Karpas-422 (cell line): ENCODE measurements around the gene PRM3. TPM values are rescaled to one million over a fixed set of nuclear protein-coding genes. Genes with fewer than 3 reads are reported as not detected.

Experiments
- DNase-seq: peaks from one replicate; pipeline ENCODE4 v3.0.0-alpha.2; 2015
- H2AFZ ChIP-seq: fragments of 200-600 bp; sonication (generic); 2 replicates; pipeline ENCODE4 v1.6.1; 2014; ENCODE audit warnings: antibody characterized with exemption, low read length, mixed read lengths
- H3K27ac ChIP-seq: fragments of 200-600 bp; sonication (generic); 2 replicates; pipeline ENCODE4 v1.5.1; 2014; ENCODE audit warnings: mild to moderate bottlenecking, low read length, moderate library complexity
- H3K27me3 ChIP-seq: fragments of 200-600 bp; sonication (generic); 2 replicates; pipeline ENCODE4 v1.6.1; 2014; ENCODE audit warnings: low read length, mixed read lengths
- H3K36me3 ChIP-seq: fragments of 200-600 bp; sonication (generic); 2 replicates; pipeline ENCODE4 v1.6.1; 2014; ENCODE audit warnings: low read length, mixed read lengths; ENCODE audit not compliant: insufficient read depth
- H3K4me1 ChIP-seq: fragments of 200-600 bp; sonication (generic); 2 replicates; pipeline ENCODE4 v1.6.1; 2014; ENCODE audit warnings: mild to moderate bottlenecking, low read length, mixed read lengths
- H3K4me2 ChIP-seq: fragments of 200-600 bp; sonication (generic); 2 replicates; pipeline ENCODE4 v1.6.1; 2014; ENCODE audit warnings: low read length, low read depth, mild to moderate bottlenecking; ENCODE audit not compliant: poor library complexity, severe bottlenecking
- H3K4me3 ChIP-seq: fragments of 200-600 bp; sonication (generic); 2 replicates; pipeline ENCODE4 v1.5.1; 2014; ENCODE audit warnings: mild to moderate bottlenecking, antibody characterized with exemption, low read length, mixed read lengths
- H3K79me2 ChIP-seq: fragments of 200-600 bp; sonication (generic); 2 replicates; pipeline ENCODE4 v1.6.1; 2014; ENCODE audit warnings: mild to moderate bottlenecking, low read length, mixed read lengths
- H3K9ac ChIP-seq: fragments of 200-600 bp; sonication (generic); 2 replicates; pipeline ENCODE4 v1.6.0; 2014; ENCODE audit warnings: low read length
- H3K9me2 ChIP-seq: fragments of 200-600 bp; sonication (generic), shearing (Covaris generic); replicated peaks from 2 replicates; pipeline ENCODE4 v1.6.0; 2014; ENCODE audit warnings: mild to moderate bottlenecking, low read length, moderate library complexity; ENCODE audit not compliant: insufficient read depth
- H3K9me3 ChIP-seq: fragments of 300-700, 200-600 bp; sonication (generic); 2 replicates; pipeline ENCODE4 v1.6.1; 2014; ENCODE audit warnings: low read length, mixed read lengths
- H4K20me1 ChIP-seq: fragments of 200-600 bp; sonication (generic); 2 replicates; pipeline ENCODE4 v1.6.1; 2014; ENCODE audit warnings: mild to moderate bottlenecking, antibody characterized with exemption, low read length, low read depth; ENCODE audit not compliant: insufficient read depth
- total RNA-seq: library from RNA; depleted of rRNA; stranded (reverse); fragments of >200 nt; shearing (Covaris generic); gene quantifications from 2 replicates; pipeline ENCODE4 v1.2.3, GENCODE V29; 2014; ENCODE audit warnings: low replicate concordance

Gene PRM3
- total RNA-seq, 1 experiment from 2014 or later = not detected

DNA sequence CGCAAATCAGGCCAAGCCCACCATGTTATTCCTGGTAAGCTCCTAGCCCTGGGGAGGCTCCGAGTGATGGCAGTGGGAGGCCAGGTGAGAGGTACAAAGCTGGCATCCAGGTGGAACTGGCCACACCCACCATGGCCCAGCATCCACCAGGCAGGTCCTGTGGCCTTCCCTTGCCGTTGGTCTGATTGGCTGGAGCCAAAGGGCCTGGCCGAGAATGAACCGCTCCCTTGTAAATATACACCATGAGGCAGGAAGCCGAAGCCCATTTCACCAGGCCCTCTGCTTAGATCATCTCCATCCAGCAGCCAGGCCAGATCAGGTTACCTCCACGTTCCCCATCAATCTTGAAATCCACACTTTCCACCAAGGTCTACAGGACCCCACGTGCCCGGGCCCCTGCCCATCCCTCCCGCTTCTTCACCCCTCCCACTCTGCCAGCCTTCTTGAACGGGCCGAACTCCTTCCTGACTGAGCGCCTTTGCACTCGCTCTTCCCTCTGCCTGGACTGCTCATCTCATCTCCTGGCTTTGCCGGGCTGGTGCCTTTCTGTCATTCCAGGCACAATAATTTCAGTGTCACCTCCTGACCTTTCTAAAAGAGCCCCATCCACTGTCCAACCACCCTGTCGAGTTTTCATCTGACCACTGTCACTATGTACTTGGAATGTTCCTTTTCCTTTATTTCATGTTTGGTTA lies 23.2 kb downstream of the PRM3 start:
- H3K36me3 ChIP-seq = no peaks in the 10 kb centered on the region
- peaks cover 8% of the 10 kb centered on the region; the same call in 1 of the 2 replicates for H4K20me1 ChIP-seq
- no peak overlapping the region for H3K9ac ChIP-seq
- no peaks in the 10 kb centered on the region for H3K79me2 ChIP-seq
- H3K27ac ChIP-seq = no peak overlapping the region
- no peaks in the 10 kb centered on the region for H3K9me3 ChIP-seq
- H3K27me3 ChIP-seq = no peaks in the 10 kb centered on the region
- no peak overlapping the region for H2AFZ ChIP-seq
- peaks cover 60% of the 10 kb centered on the region for H3K4me1 ChIP-seq
- no peaks in the 10 kb centered on the region for H3K9me2 ChIP-seq
- H3K4me3 ChIP-seq = no peak overlapping the region
- DNase-seq = peak; percentile 45
- H3K4me2 ChIP-seq = no peak overlapping the region

DNA sequence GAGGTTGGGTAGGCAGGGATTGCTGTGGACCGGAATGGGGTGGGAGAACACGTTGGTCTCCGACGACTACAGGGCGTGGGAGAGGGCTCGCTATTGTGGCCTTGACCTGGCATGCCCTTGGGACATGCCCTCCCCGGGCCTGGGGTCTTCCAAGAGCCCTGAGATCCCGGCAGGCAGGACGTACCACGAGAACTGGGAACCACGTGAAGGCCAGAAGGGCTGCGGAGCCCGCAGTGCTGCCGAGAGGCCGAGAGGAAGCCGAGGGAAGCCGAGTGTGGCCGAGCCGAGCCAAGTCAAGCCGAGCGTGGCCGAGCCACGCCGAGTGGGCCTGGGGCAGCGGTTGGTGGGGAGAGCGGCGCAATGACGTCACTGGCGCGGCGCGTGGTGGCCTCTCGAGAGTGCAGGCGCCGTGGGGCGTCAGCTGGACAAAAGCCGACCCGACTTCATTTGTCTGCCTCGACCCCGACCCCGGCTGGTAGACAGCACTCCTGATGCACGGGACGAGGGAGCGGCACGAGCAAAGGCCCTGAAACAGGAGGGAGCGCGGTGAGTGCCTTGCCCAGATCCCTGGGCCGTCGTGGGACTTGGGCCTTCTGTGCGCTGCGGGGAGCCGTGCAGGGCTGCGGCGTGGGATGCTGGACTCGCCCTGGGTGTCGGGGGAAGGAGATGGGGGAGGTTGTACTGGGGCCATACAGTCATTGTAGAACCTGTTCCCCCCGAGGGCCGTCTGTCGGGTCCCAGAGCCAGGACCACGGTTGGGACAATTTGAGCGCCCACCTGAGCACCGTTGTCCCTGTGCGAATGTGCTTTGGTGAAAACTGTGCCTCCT lies 24.0 kb downstream of the PRM3 start:
- Histone ChIP-seq H4K20me1 (peaks cover 8% of the 10 kb centered on the region; the same call in 1 of the 2 replicates), H3K4me3 (no peak overlapping the region), H3K9me3 (no peaks in the 10 kb centered on the region), H2AFZ (no peak overlapping the region), H3K27me3 (no peaks in the 10 kb centered on the region), H3K79me2 (no peaks in the 10 kb centered on the region), H3K9me2 (no peaks in the 10 kb centered on the region), H3K4me2 (peak overlapping the region; percentile 42), H3K27ac (no peak overlapping the region), H3K4me1 (peaks cover 52% of the 10 kb centered on the region), H3K9ac (no peak overlapping the region), H3K36me3 (no peaks in the 10 kb centered on the region)
- DNase-seq = no peak

DNA sequence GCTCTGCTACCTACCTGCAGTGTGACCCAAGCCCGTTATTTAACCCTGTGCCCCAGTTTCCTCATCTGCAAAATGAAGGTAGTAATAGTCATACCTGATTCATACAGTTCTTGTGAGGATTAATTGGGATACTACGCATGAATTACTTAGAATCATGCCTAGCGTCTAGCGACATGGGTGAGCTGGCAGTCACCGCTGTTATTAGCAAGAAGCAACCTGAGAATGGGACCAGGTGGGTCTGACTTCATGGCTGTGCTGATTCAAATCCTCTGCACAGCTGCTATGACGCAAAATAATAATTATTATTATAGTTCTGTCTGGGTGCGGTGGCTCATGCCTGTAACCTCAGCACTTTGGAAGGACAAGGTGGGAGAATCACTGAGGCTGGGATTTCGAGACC lies 25.3 kb downstream of the PRM3 start:
- Histone ChIP-seq H3K36me3 (no peaks in the 10 kb centered on the region), H3K79me2 (no peaks in the 10 kb centered on the region), H3K9me2 (no peaks in the 10 kb centered on the region), H3K27ac (peak overlapping the region; percentile 76), H3K4me3 (peak overlapping the region; percentile 22; the same call in 1 of the 2 replicates), H3K4me1 (peaks cover 39% of the 10 kb centered on the region), H3K27me3 (no peaks in the 10 kb centered on the region), H3K9ac (no peak overlapping the region), H2AFZ (no peak overlapping the region), H3K4me2 (peak overlapping the region; percentile 42), H4K20me1 (peaks cover under 1% of the 10 kb centered on the region; the same call in 1 of the 2 replicates), H3K9me3 (no peaks in the 10 kb centered on the region)
- DNase-seq = peak; percentile 83

DNA sequence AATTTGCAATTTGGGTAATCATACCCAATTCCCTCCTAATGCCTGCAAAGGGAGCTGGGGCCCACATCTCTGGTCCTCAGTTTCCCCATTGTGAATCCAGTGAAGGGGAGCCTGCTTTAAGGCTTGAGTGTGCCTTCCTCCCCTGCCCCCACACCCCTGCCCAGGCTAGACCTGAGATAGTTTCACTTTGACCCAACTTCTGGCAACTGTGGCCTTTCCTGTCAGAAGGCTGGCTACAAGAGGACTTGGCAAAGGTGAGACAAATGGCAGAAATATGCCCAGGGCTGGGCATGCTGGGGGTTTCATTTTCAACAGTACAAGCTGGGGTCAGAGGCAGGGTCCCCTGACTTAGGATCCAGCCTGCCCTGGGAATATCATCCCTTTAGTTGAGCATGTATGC lies 27.4 kb downstream of the PRM3 start:
- no peaks in the 10 kb centered on the region for H3K9me2 ChIP-seq
- H3K9me3 ChIP-seq = no peaks in the 10 kb centered on the region
- no peaks in the 10 kb centered on the region for H3K79me2 ChIP-seq
- no peak overlapping the region for H3K27ac ChIP-seq
- H3K4me3 ChIP-seq = no peak overlapping the region
- no peak overlapping the region for H3K4me2 ChIP-seq
- H2AFZ ChIP-seq = no peak overlapping the region
- DNase-seq = no peak
- no peaks in the 10 kb centered on the region for H3K36me3 ChIP-seq
- H3K4me1 ChIP-seq = peaks cover 26% of the 10 kb centered on the region
- no peaks in the 10 kb centered on the region for H4K20me1 ChIP-seq
- H3K9ac ChIP-seq = no peak overlapping the region
- no peaks in the 10 kb centered on the region for H3K27me3 ChIP-seq

DNA sequence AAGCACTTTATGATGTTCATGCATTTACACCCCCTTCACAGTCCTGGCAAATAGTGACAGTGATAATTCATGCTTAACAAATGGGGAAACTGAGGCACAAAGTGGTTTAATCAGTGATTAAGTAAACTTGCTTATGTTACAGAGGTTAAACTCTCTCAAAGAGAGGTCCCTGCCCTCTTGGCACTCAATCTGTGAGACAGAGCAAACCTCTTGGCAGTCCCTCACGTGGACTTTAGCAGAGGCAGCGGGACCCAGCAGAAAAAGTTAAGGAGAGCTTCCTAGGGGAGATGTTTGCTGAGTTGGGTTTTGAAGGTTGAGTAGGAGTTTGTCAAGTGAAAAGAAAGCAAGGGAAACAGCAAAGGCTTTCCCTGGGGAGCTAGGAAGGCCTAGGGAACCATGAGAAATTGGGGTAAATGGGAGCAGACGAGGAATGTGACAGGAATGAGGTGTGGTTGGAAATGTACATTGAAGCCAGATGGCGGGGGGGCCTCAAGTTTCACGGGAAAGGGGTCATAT lies 28.1 kb downstream of the PRM3 start:
- no peaks in the 10 kb centered on the region for H3K79me2 ChIP-seq
- no peaks in the 10 kb centered on the region for H4K20me1 ChIP-seq
- no peaks in the 10 kb centered on the region for H3K9me3 ChIP-seq
- no peak overlapping the region for H2AFZ ChIP-seq
- H3K9ac ChIP-seq = no peak overlapping the region
- peaks cover 27% of the 10 kb centered on the region for H3K4me1 ChIP-seq
- no peak overlapping the region for H3K27ac ChIP-seq
- H3K9me2 ChIP-seq = no peaks in the 10 kb centered on the region
- no peaks in the 10 kb centered on the region for H3K36me3 ChIP-seq
- no peak for DNase-seq
- no peak overlapping the region for H3K4me3 ChIP-seq
- no peaks in the 10 kb centered on the region for H3K27me3 ChIP-seq
- H3K4me2 ChIP-seq = no peak overlapping the region

DNA sequence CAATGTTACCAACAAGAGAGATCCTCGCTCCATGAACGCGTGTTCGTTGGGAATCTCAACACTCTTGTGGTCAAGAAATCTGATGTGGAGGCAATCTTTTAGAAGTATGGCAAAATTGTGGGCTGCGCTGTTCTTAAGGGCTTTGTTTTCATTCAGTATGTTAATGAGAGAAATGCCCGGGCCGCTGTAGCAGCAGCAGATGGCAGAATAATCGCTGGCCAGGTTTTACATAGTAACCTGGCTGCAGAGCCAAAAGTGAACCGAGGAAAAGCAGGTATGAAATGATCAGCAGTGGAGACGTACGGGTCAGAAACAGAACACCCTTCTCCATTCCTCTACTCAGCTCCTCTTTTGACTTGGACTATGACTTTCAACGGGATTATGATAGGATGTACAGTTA lies 30.8 kb downstream of the PRM3 start:
- H3K4me3 ChIP-seq = no peak overlapping the region
- H3K27ac ChIP-seq = no peak overlapping the region
- no peaks in the 10 kb centered on the region for H3K9me3 ChIP-seq
- H3K79me2 ChIP-seq = no peaks in the 10 kb centered on the region
- H4K20me1 ChIP-seq = no peaks in the 10 kb centered on the region
- H3K36me3 ChIP-seq = no peaks in the 10 kb centered on the region
- no peaks in the 10 kb centered on the region for H3K9me2 ChIP-seq
- no peaks in the 10 kb centered on the region for H3K27me3 ChIP-seq
- no peak overlapping the region for H2AFZ ChIP-seq
- H3K4me2 ChIP-seq = no peak overlapping the region
- H3K4me1 ChIP-seq = peaks cover 6% of the 10 kb centered on the region
- no peak overlapping the region for H3K9ac ChIP-seq
- DNase-seq = no peak

DNA sequence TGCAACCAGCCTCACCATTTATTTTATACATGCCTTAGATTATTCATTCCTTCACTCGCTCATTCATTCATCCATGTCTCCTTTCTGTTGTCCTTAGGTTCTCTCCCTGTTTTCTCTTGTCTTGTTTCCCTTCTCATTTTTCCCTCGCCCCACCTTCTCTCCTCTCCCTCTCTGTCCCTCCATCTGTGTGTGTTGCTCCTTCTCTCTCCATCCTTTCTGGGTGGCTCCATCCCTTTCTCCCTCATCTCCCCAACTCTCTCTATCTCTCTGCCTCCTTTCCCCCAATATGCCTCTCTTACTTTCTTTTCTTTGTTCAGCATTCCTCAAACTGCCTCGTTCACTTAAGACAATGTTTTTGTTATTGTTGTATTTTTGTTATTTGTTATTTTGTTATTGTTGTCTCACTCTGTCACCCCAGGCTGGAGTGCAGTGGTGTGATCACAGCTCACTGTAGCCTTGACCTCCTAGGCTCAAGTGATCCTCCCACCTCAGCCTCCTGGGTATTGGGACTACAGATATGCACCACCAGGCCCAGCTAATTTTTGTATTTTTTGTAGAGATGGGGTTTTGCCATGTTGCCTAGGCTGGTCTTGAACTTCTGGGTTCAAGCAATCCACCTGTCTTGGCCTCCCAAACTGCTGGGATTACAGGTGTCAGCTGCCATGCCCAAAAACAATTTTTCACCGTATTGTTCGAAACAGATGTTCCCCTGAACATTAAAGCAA lies 31.8 kb downstream of the PRM3 start:
- Histone ChIP-seq H2AFZ (no peak overlapping the region), H3K9me2 (no peaks in the 10 kb centered on the region), H3K27ac (no peak overlapping the region), H3K4me1 (0 out of 2 replicates have a peak, but pooled peaks cover 3% of the 10 kb centered on the region), H3K9me3 (no peaks in the 10 kb centered on the region), H3K4me2 (no peak overlapping the region), H3K27me3 (no peaks in the 10 kb centered on the region), H3K36me3 (no peaks in the 10 kb centered on the region), H4K20me1 (no peaks in the 10 kb centered on the region), H3K4me3 (no peak overlapping the region), H3K9ac (no peak overlapping the region), H3K79me2 (no peaks in the 10 kb centered on the region)
- no peak for DNase-seq
